Hepatocyte (in vitro differentiated cells): ENCODE measurements around the gene DNAH6.

Experiments
- EZH2 ChIP-seq: fragments of 200-600 bp; sonication (generic); IDR thresholded peaks from 2 replicates; pipeline ENCODE4 v1.6.1; 2016; ENCODE audit warnings: antibody characterized with exemption, mild to moderate bottlenecking, borderline replicate concordance
- TF ChIP-seq, protein P1 (sequence below): fragments of 200-600 bp; sonication (generic); IDR thresholded peaks from 2 replicates; pipeline ENCODE4 v1.5.1; 2016; ENCODE audit warnings: antibody characterized with exemption, mild to moderate bottlenecking; ENCODE audit not compliant: poor library complexity

DNA sequence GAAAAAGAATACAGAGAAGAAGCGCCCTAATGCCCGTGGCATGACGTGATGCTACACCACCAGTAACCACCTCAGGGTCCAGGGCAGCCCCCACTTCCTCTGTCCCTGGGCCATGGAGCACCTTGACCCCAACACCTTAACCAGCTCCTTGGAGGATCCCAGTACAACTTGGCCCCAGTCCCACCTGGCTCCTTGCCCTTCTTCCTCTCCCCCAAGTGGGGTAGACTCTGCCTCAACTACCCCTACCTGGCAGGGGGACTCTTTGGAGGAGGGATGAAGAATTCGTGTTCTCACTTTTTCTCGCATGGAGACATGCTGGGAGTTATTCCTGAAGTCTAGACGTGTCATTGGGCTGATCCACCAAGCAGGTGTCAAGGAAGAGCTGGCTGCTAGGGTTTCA, 345.7 kb downstream of the DNAH6 start:
- no peak for TF ChIP-seq EZH2
- TF ChIP-seq, protein P1, sequence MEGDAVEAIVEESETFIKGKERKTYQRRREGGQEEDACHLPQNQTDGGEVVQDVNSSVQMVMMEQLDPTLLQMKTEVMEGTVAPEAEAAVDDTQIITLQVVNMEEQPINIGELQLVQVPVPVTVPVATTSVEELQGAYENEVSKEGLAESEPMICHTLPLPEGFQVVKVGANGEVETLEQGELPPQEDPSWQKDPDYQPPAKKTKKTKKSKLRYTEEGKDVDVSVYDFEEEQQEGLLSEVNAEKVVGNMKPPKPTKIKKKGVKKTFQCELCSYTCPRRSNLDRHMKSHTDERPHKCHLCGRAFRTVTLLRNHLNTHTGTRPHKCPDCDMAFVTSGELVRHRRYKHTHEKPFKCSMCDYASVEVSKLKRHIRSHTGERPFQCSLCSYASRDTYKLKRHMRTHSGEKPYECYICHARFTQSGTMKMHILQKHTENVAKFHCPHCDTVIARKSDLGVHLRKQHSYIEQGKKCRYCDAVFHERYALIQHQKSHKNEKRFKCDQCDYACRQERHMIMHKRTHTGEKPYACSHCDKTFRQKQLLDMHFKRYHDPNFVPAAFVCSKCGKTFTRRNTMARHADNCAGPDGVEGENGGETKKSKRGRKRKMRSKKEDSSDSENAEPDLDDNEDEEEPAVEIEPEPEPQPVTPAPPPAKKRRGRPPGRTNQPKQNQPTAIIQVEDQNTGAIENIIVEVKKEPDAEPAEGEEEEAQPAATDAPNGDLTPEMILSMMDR, result no peak
